IMR-90 (cell line): Measurements from ENCODE around the gene OR2H1. TPM values are rescaled to one million over a fixed set of nuclear protein-coding genes. Genes with fewer than 3 reads are reported as not detected.

Experiments used
- ATAC-seq: fragments of 200-7000 bp; cut with Tn5 transposase; 2 replicates; pipeline ENCODE4 v1.9.1; 2020; ENCODE audit warnings: low read depth, mild to moderate bottlenecking, moderate library complexity
- BruUV-seq: library from RNA; stranded (reverse); fragments of 400-500 nt; replicated peaks from 2 replicates; lab custom pipeline; 2021; lab: Mats Ljungman, UMichigan
- CTCF ChIA-PET: fragments of 300-600 bp; formaldehyde crosslinking; extraction: SDS; loops from one replicate; lab custom pipeline; 2021; ENCODE audit warnings: antibody characterized with exemption; lab: Yijun Ruan, JAX
- POLR2A ChIA-PET: fragments of 300-600 bp; sonication (Branson Sonifier 250); formaldehyde crosslinking; loops from one replicate; lab custom pipeline; 2022; ENCODE audit warnings: antibody characterized with exemption; ENCODE audit not compliant: unreplicated experiment; lab: Charles Lee
- DNase-seq: peaks from one replicate; pipeline ENCODE4 v3.0.0; 2013
- H2AFZ ChIP-seq: replicated peaks from 2 replicates; pipeline ENCODE3; 2013; ENCODE audit warnings: low read length, mild to moderate bottlenecking; ENCODE audit not compliant: poor library complexity
- H2AK5ac ChIP-seq: 2 replicates; pipeline ENCODE4 v1.6.1; 2013; ENCODE audit warnings: low read depth, low read length, inconsistent platforms
- H2AK9ac ChIP-seq: replicated peaks from 2 replicates; pipeline ENCODE3; 2013; ENCODE audit warnings: mild to moderate bottlenecking, low read depth, low read length, moderate library complexity; ENCODE audit not compliant: poor library complexity
- H2BK120ac ChIP-seq: 2 replicates; pipeline ENCODE4 v1.6.1; 2013; ENCODE audit warnings: low read depth, low read length, inconsistent platforms
- H2BK15ac ChIP-seq: 3 replicates; pipeline ENCODE4 v1.6.1; 2013; ENCODE audit warnings: low read depth, low read length, inconsistent platforms
- H2BK20ac ChIP-seq: 2 replicates; pipeline ENCODE4 v1.6.1; 2013; ENCODE audit warnings: low read depth, mild to moderate bottlenecking, inconsistent platforms, low read length, moderate library complexity
- H2BK5ac ChIP-seq: 2 replicates; pipeline ENCODE4 v1.6.1; 2013; ENCODE audit warnings: mild to moderate bottlenecking, low read depth, low read length, inconsistent platforms; ENCODE audit not compliant: poor library complexity, severe bottlenecking
- H3K14ac ChIP-seq: replicated peaks from 2 replicates; pipeline ENCODE4 v1.6.1; 2013; ENCODE audit warnings: low read depth, low read length, inconsistent platforms
- H3K18ac ChIP-seq: 2 replicates; pipeline ENCODE4 v1.6.1; 2013; ENCODE audit warnings: low read depth, low read length, control low read depth
- H3K23ac ChIP-seq: 2 replicates; pipeline ENCODE4 v1.6.1; 2013; ENCODE audit warnings: low read depth, low read length, inconsistent platforms
- H3K27ac ChIP-seq: 2 replicates; pipeline ENCODE4 v1.5.1; 2013; ENCODE audit warnings: mild to moderate bottlenecking, control low read depth, low read length; ENCODE audit not compliant: insufficient read depth
- H3K27me3 ChIP-seq: 2 replicates; pipeline ENCODE4 v1.6.1; 2013; ENCODE audit warnings: low read length; ENCODE audit not compliant: control insufficient read depth, insufficient read depth
- H3K36me3 ChIP-seq: 2 replicates; pipeline ENCODE4 v1.6.1; 2013; ENCODE audit warnings: low read length, mixed read lengths; ENCODE audit not compliant: control insufficient read depth, insufficient read depth
- H3K4ac ChIP-seq: 2 replicates; pipeline ENCODE4 v1.6.1; 2013; ENCODE audit warnings: low read depth, low read length, inconsistent platforms
- H3K4me1 ChIP-seq: 2 replicates; pipeline ENCODE4 v1.6.1; 2013; ENCODE audit warnings: low read length, mixed read lengths; ENCODE audit not compliant: control insufficient read depth, insufficient read depth
- H3K4me2 ChIP-seq: 2 replicates; pipeline ENCODE4 v1.6.1; 2013; ENCODE audit warnings: low read depth, mild to moderate bottlenecking, control low read depth, low read length, moderate library complexity
- H3K4me3 ChIP-seq: 2 replicates; pipeline ENCODE4 v1.5.1; 2013; ENCODE audit warnings: low read depth, mild to moderate bottlenecking, control low read depth, low read length, moderate library complexity; ENCODE audit not compliant: insufficient read depth
- H3K56ac ChIP-seq: 2 replicates; pipeline ENCODE4 v1.6.1; 2013; ENCODE audit warnings: low read length, inconsistent platforms; ENCODE audit not compliant: insufficient read depth; ENCODE audit errors: extremely low read depth
- H3K79me1 ChIP-seq, 2 experiments: 2 replicates each; pipeline ENCODE4 v1.6.1; 2013; ENCODE audit warnings: low read length in 2 of 2, inconsistent platforms in 1 of 2, low read depth in 1 of 2
- H3K9ac ChIP-seq: 2 replicates; pipeline ENCODE4 v1.6.1; 2013; ENCODE audit warnings: low read depth, low read length, control low read depth
- H3K9me1 ChIP-seq: 2 replicates; pipeline ENCODE4 v1.6.1; 2013; ENCODE audit warnings: low read length, inconsistent platforms; ENCODE audit not compliant: insufficient read depth
- H3K9me3 ChIP-seq: 2 replicates; pipeline ENCODE4 v1.6.1; 2013; ENCODE audit warnings: low read length; ENCODE audit not compliant: control insufficient read depth, insufficient read depth
- H4K20me1 ChIP-seq: 2 replicates; pipeline ENCODE4 v1.6.1; 2013; ENCODE audit warnings: low read length, inconsistent platforms; ENCODE audit not compliant: insufficient read depth
- H4K5ac ChIP-seq: 2 replicates; pipeline ENCODE4 v1.6.1; 2013; ENCODE audit warnings: mild to moderate bottlenecking, low read depth, low read length, control low read depth
- H4K8ac ChIP-seq, 2 experiments: 2 replicates each; pipeline ENCODE4 v1.6.1; 2013; ENCODE audit warnings: low read depth in 2 of 2, low read length in 2 of 2, control low read depth in 1 of 2, inconsistent platforms in 1 of 2
- H4K91ac ChIP-seq: 2 replicates; pipeline ENCODE4 v1.6.1; 2013; ENCODE audit warnings: low read depth, low read length, inconsistent platforms; ENCODE audit not compliant: insufficient read depth
- CEBPB ChIP-seq: IDR thresholded peaks from 2 replicates; pipeline ENCODE4 v1.6.1; 2012; ENCODE audit warnings: low read depth, low read length, improper control_type of control experiment
- USF2 ChIP-seq: fragments of 150-350 bp; IDR thresholded peaks from 2 replicates; pipeline ENCODE4 v1.6.1; 2017; ENCODE audit warnings: mild to moderate bottlenecking, antibody characterized with exemption, low read length, low read depth
- WGBS, 2 experiments: methylation state at CpG; one replicate each; pipeline versions ENCODE4 v1.1.5 to v1.1.7; 2013; ENCODE audit warnings: missing lambda C conversion rate in 2 of 2; ENCODE audit not compliant: insufficient read length in 1 of 2; ENCODE audit errors: extremely low coverage in 2 of 2; 5-methylcytosine and 5-hydroxymethylcytosine counted together
- dilution Hi-C: fragments of 300-500 bp; cut with HindIII; formaldehyde crosslinking; loops from one replicate; pipeline ENCODE4 v1.14.3; 2018; ENCODE audit warnings: low sequenced_read_pairs; ENCODE audit not compliant: unreplicated experiment
- in situ Hi-C: fragments of 300-500 bp; cut with MboI; formaldehyde crosslinking; loops from 3 replicates; pipeline ENCODE4 v1.14.3; 2019; ENCODE audit warnings: low sequenced_read_pairs, inconsistent platforms, mixed read lengths
- intact Hi-C: fragments of 100-400 bp; cut with micrococcal nuclease; formaldehyde crosslinking; loops from 2 replicates; pipeline ENCODE4 v1.10.0; 2022
- polyA plus RNA-seq, 3 experiments: library from polyadenylated mRNA; depleted of rRNA; stranded (reverse); fragments of >200 nt; gene quantifications; 2 replicates each; pipeline ENCODE4 v1.2.3, GENCODE V29; 2012; ENCODE audit warnings: low replicate concordance in 1 of 3
- total RNA-seq: library from RNA; depleted of rRNA; stranded (reverse); fragments of >200 nt; gene quantifications from 2 replicates; pipeline ENCODE4 v1.2.3, GENCODE V29; 2012

The OR2H1 gene
- total and polyA plus RNA-seq, 2 of the 4 experiments (the other 2 are of a cell fraction): not detected

DNA sequence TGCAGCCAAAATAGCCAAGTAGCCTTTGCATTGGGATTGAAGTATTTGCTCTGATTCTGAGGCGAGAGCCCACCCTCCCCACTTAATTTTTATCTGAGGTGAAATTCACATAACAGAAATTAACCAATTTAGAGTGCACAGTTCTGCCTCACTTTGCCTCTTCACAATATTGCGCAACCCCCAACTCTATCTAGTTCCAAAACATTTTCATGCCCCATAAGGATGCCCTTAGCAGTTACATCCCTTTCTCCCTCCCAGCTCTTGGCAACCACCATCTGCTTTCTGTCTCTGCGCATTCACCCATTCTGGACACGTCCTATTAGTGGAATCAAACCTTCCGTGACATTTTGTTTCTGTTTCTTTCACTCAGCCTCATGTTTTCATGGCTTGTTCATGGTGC lies 21.8 kb downstream of the OR2H1 start:
- H2BK120ac ChIP-seq: no peak overlapping the region
- H3K27ac ChIP-seq: no peak overlapping the region
- TF ChIP-seq CEBPB: peak; percentile 87
- no peak for TF ChIP-seq USF2
- in situ Hi-C loops (no loop called here), dilution Hi-C loops (no loop called here), intact Hi-C loops (no loop called here)
- H3K14ac ChIP-seq: no peak overlapping the region
- H3K36me3 ChIP-seq: no peaks in the 10 kb centered on the region
- H3K9me3 ChIP-seq: peaks cover 20% of the 10 kb centered on the region
- H4K91ac ChIP-seq: no peak overlapping the region
- H3K4me1 ChIP-seq: no peaks in the 10 kb centered on the region
- POLR2A ChIA-PET: no interaction called here
- no peaks in the 10 kb centered on the region for H3K79me1 ChIP-seq
- no peak overlapping the region for H2AK9ac ChIP-seq
- no peak overlapping the region for H4K5ac ChIP-seq
- no peaks in the 10 kb centered on the region for H3K9me1 ChIP-seq
- no peak overlapping the region for H3K18ac ChIP-seq
- H3K4me2 ChIP-seq: no peak overlapping the region
- no peak overlapping the region for H2AFZ ChIP-seq
- H3K9ac ChIP-seq: no peak overlapping the region
- H3K4me3 ChIP-seq: no peak overlapping the region
- CTCF ChIA-PET: no interaction called here
- no peaks in the 10 kb centered on the region for H3K27me3 ChIP-seq
- BruUV-seq: no TSS peak
- H2BK15ac ChIP-seq: no peak overlapping the region
- H3K4ac ChIP-seq: no peak overlapping the region
- H3K23ac ChIP-seq: no peak overlapping the region
- WGBS, 2 experiments: no CpG with 5 or more reads among the region's 5 CpGs
- DNase-seq (no peak), ATAC-seq (no peak)
- no peaks in the 10 kb centered on the region for H4K20me1 ChIP-seq
- H2BK5ac ChIP-seq: no peak overlapping the region
- H4K8ac ChIP-seq: no peak overlapping the region
- H3K56ac ChIP-seq: no peak overlapping the region
- H2BK20ac ChIP-seq: no peak overlapping the region
- no peak overlapping the region for H2AK5ac ChIP-seq
